IMR-90 (cell line): ENCODE results near the gene NBPF3. TPM values are rescaled to one million over a fixed set of nuclear protein-coding genes. Genes with fewer than 3 reads are reported as not detected.
A peak's percentile ranks its signal among the peaks of the same experiment; 100 is the strongest.

ENCODE experiments used
- ATAC-seq: fragments of 200-7000 bp; cut with Tn5 transposase; 2 replicates; pipeline ENCODE4 v1.9.1; 2020; ENCODE audit warnings: low read depth, mild to moderate bottlenecking, moderate library complexity
- BruUV-seq: library from RNA; stranded (reverse); fragments of 400-500 nt; replicated peaks from 2 replicates; lab custom pipeline; 2021; lab: Mats Ljungman, UMichigan
- CTCF ChIA-PET: fragments of 300-600 bp; formaldehyde crosslinking; extraction: SDS; loops from one replicate; lab custom pipeline; 2021; ENCODE audit warnings: antibody characterized with exemption; lab: Yijun Ruan, JAX
- POLR2A ChIA-PET: fragments of 300-600 bp; sonication (Branson Sonifier 250); formaldehyde crosslinking; loops from one replicate; lab custom pipeline; 2022; ENCODE audit warnings: antibody characterized with exemption; ENCODE audit not compliant: unreplicated experiment; lab: Charles Lee
- DNase-seq: peaks from one replicate; pipeline ENCODE4 v3.0.0; 2013
- H2AFZ ChIP-seq: replicated peaks from 2 replicates; pipeline ENCODE3; 2013; ENCODE audit warnings: low read length, mild to moderate bottlenecking; ENCODE audit not compliant: poor library complexity
- H2AK5ac ChIP-seq: 2 replicates; pipeline ENCODE4 v1.6.1; 2013; ENCODE audit warnings: low read depth, low read length, inconsistent platforms
- H2AK9ac ChIP-seq: replicated peaks from 2 replicates; pipeline ENCODE3; 2013; ENCODE audit warnings: mild to moderate bottlenecking, low read depth, low read length, moderate library complexity; ENCODE audit not compliant: poor library complexity
- H2BK120ac ChIP-seq: 2 replicates; pipeline ENCODE4 v1.6.1; 2013; ENCODE audit warnings: low read depth, low read length, inconsistent platforms
- H2BK15ac ChIP-seq: 3 replicates; pipeline ENCODE4 v1.6.1; 2013; ENCODE audit warnings: low read depth, low read length, inconsistent platforms
- H2BK20ac ChIP-seq: 2 replicates; pipeline ENCODE4 v1.6.1; 2013; ENCODE audit warnings: low read depth, mild to moderate bottlenecking, inconsistent platforms, low read length, moderate library complexity
- H2BK5ac ChIP-seq: 2 replicates; pipeline ENCODE4 v1.6.1; 2013; ENCODE audit warnings: mild to moderate bottlenecking, low read depth, low read length, inconsistent platforms; ENCODE audit not compliant: poor library complexity, severe bottlenecking
- H3K14ac ChIP-seq: replicated peaks from 2 replicates; pipeline ENCODE4 v1.6.1; 2013; ENCODE audit warnings: low read depth, low read length, inconsistent platforms
- H3K18ac ChIP-seq: 2 replicates; pipeline ENCODE4 v1.6.1; 2013; ENCODE audit warnings: low read depth, low read length, control low read depth
- H3K23ac ChIP-seq: 2 replicates; pipeline ENCODE4 v1.6.1; 2013; ENCODE audit warnings: low read depth, low read length, inconsistent platforms
- H3K27ac ChIP-seq: 2 replicates; pipeline ENCODE4 v1.5.1; 2013; ENCODE audit warnings: mild to moderate bottlenecking, control low read depth, low read length; ENCODE audit not compliant: insufficient read depth
- H3K27me3 ChIP-seq: 2 replicates; pipeline ENCODE4 v1.6.1; 2013; ENCODE audit warnings: low read length; ENCODE audit not compliant: control insufficient read depth, insufficient read depth
- H3K36me3 ChIP-seq: 2 replicates; pipeline ENCODE4 v1.6.1; 2013; ENCODE audit warnings: low read length, mixed read lengths; ENCODE audit not compliant: control insufficient read depth, insufficient read depth
- H3K4ac ChIP-seq: 2 replicates; pipeline ENCODE4 v1.6.1; 2013; ENCODE audit warnings: low read depth, low read length, inconsistent platforms
- H3K4me1 ChIP-seq: 2 replicates; pipeline ENCODE4 v1.6.1; 2013; ENCODE audit warnings: low read length, mixed read lengths; ENCODE audit not compliant: control insufficient read depth, insufficient read depth
- H3K4me2 ChIP-seq: 2 replicates; pipeline ENCODE4 v1.6.1; 2013; ENCODE audit warnings: low read depth, mild to moderate bottlenecking, control low read depth, low read length, moderate library complexity
- H3K4me3 ChIP-seq: 2 replicates; pipeline ENCODE4 v1.5.1; 2013; ENCODE audit warnings: low read depth, mild to moderate bottlenecking, control low read depth, low read length, moderate library complexity; ENCODE audit not compliant: insufficient read depth
- H3K56ac ChIP-seq: 2 replicates; pipeline ENCODE4 v1.6.1; 2013; ENCODE audit warnings: low read length, inconsistent platforms; ENCODE audit not compliant: insufficient read depth; ENCODE audit errors: extremely low read depth
- H3K79me1 ChIP-seq, 2 experiments: 2 replicates each; pipeline ENCODE4 v1.6.1; 2013; ENCODE audit warnings: low read length in 2 of 2, inconsistent platforms in 1 of 2, low read depth in 1 of 2
- H3K9ac ChIP-seq: 2 replicates; pipeline ENCODE4 v1.6.1; 2013; ENCODE audit warnings: low read depth, low read length, control low read depth
- H3K9me1 ChIP-seq: 2 replicates; pipeline ENCODE4 v1.6.1; 2013; ENCODE audit warnings: low read length, inconsistent platforms; ENCODE audit not compliant: insufficient read depth
- H3K9me3 ChIP-seq: 2 replicates; pipeline ENCODE4 v1.6.1; 2013; ENCODE audit warnings: low read length; ENCODE audit not compliant: control insufficient read depth, insufficient read depth
- H4K20me1 ChIP-seq: 2 replicates; pipeline ENCODE4 v1.6.1; 2013; ENCODE audit warnings: low read length, inconsistent platforms; ENCODE audit not compliant: insufficient read depth
- H4K5ac ChIP-seq: 2 replicates; pipeline ENCODE4 v1.6.1; 2013; ENCODE audit warnings: mild to moderate bottlenecking, low read depth, low read length, control low read depth
- H4K8ac ChIP-seq, 2 experiments: 2 replicates each; pipeline ENCODE4 v1.6.1; 2013; ENCODE audit warnings: low read depth in 2 of 2, low read length in 2 of 2, control low read depth in 1 of 2, inconsistent platforms in 1 of 2
- H4K91ac ChIP-seq: 2 replicates; pipeline ENCODE4 v1.6.1; 2013; ENCODE audit warnings: low read depth, low read length, inconsistent platforms; ENCODE audit not compliant: insufficient read depth
- CEBPB ChIP-seq: IDR thresholded peaks from 2 replicates; pipeline ENCODE4 v1.6.1; 2012; ENCODE audit warnings: low read depth, low read length, improper control_type of control experiment
- ELK1 ChIP-seq: fragments of 150-350 bp; IDR thresholded peaks from 2 replicates; pipeline ENCODE4 v1.6.1; 2016; ENCODE audit warnings: low read depth, mild to moderate bottlenecking, low read length, moderate library complexity, borderline replicate concordance
- MAFK ChIP-seq: IDR thresholded peaks from 2 replicates; pipeline ENCODE4 v1.6.1; 2012; ENCODE audit warnings: low read depth, low read length, improper control_type of control experiment
- MAZ ChIP-seq: IDR thresholded peaks from 2 replicates; pipeline ENCODE4 v1.6.1; 2012; ENCODE audit warnings: low read depth, mild to moderate bottlenecking, low read length, improper control_type of control experiment, moderate library complexity, borderline replicate concordance
- MXI1 ChIP-seq: IDR thresholded peaks from 2 replicates; pipeline ENCODE4 v1.6.1; 2012; ENCODE audit warnings: low read depth, mild to moderate bottlenecking, low read length, moderate library complexity, borderline replicate concordance
- POLR2A ChIP-seq: IDR thresholded peaks from 2 replicates; pipeline ENCODE4 v1.6.1; 2012; ENCODE audit warnings: mild to moderate bottlenecking, low read depth, low read length
- RAD21 ChIP-seq: IDR thresholded peaks from 2 replicates; pipeline ENCODE4 v1.6.1; 2012; ENCODE audit warnings: low read length, improper control_type of control experiment
- WGBS, 2 experiments: methylation state at CpG; one replicate each; pipeline versions ENCODE4 v1.1.5 to v1.1.7; 2013; ENCODE audit warnings: missing lambda C conversion rate in 2 of 2; ENCODE audit not compliant: insufficient read length in 1 of 2; ENCODE audit errors: extremely low coverage in 2 of 2; 5-methylcytosine and 5-hydroxymethylcytosine counted together
- dilution Hi-C: fragments of 300-500 bp; cut with HindIII; formaldehyde crosslinking; loops from one replicate; pipeline ENCODE4 v1.14.3; 2018; ENCODE audit warnings: low sequenced_read_pairs; ENCODE audit not compliant: unreplicated experiment
- in situ Hi-C: fragments of 300-500 bp; cut with MboI; formaldehyde crosslinking; loops from 3 replicates; pipeline ENCODE4 v1.14.3; 2019; ENCODE audit warnings: low sequenced_read_pairs, inconsistent platforms, mixed read lengths
- intact Hi-C: fragments of 100-400 bp; cut with micrococcal nuclease; formaldehyde crosslinking; loops from 2 replicates; pipeline ENCODE4 v1.10.0; 2022
- polyA plus RNA-seq, 3 experiments: library from polyadenylated mRNA; depleted of rRNA; stranded (reverse); fragments of >200 nt; gene quantifications; 2 replicates each; pipeline ENCODE4 v1.2.3, GENCODE V29; 2012; ENCODE audit warnings: low replicate concordance in 1 of 3
- total RNA-seq: library from RNA; depleted of rRNA; stranded (reverse); fragments of >200 nt; gene quantifications from 2 replicates; pipeline ENCODE4 v1.2.3, GENCODE V29; 2012

The NBPF3 gene
- total and polyA plus RNA-seq, 2 of the 4 experiments (the other 2 are of a cell fraction): 8.7 to 18.8 TPM

- Histone ChIP-seq H4K20me1 (no peaks in the 10 kb centered on the region; the same call in 1 of the 2 replicates), H3K4me2 (no peak overlapping the region), H3K18ac (no peak overlapping the region), H3K27ac (no peak overlapping the region), H3K4me1 (peaks cover 2% of the 10 kb centered on the region; the same call in 1 of the 2 replicates), H2AK9ac (no peak overlapping the region), H3K36me3 (no peaks in the 10 kb centered on the region), H2AFZ (no peak overlapping the region), H4K5ac (no peak overlapping the region), H2BK15ac (no peak overlapping the region), H3K9me3 (no peaks in the 10 kb centered on the region), H3K27me3 (no peaks in the 10 kb centered on the region; the same call in none of the 2 replicates), H2AK5ac (no peak overlapping the region), H2BK120ac (no peak overlapping the region), H3K79me1 (no peaks in the 10 kb centered on the region), H3K9me1 (no peaks in the 10 kb centered on the region), H3K23ac (no peak overlapping the region), H4K91ac (no peak overlapping the region), H3K56ac (no peak overlapping the region), H4K8ac (no peak overlapping the region), H3K4ac (no peak overlapping the region), H3K14ac (no peak overlapping the region), H3K9ac (no peak overlapping the region), H3K4me3 (no peak overlapping the region), H2BK5ac (no peak overlapping the region), H2BK20ac (no peak overlapping the region)
- POLR2A ChIA-PET: no interaction called here
- no TSS peak for BruUV-seq
- DNase-seq (no peak), ATAC-seq (no peak)
- TF ChIP-seq ELK1 (no peak), POLR2A (no peak), CEBPB (no peak), MXI1 (no peak), RAD21 (no peak), MAFK (0 out of 2 replicates have a peak, but pooled peaks have one; percentile 45), MAZ (no peak)
- no CpG with 5 or more reads among the region's 4 CpGs for WGBS, 2 experiments
- in situ Hi-C loops: no loop called here
- CTCF ChIA-PET: interaction anchor here (1.5 kb wide), 1 partner anchor 9 kb away, joined by 4 read pairs; no protein-coding TSS in a partner anchor
- dilution Hi-C loops: no loop called here
- intact Hi-C loops: no loop called here
These were observed 81.8 kb downstream of the NBPF3 start for GRCh38 chr1:21521717-21522060.
